HEK293T (cell line): ENCODE data around the gene GRID1.

ENCODE experiments used
- ARNT ChIP-seq: fragments of 450-650 bp; IDR thresholded peaks from 2 replicates; pipeline ENCODE4 v1.6.1; 2017; ENCODE audit warnings: mild to moderate bottlenecking
- ELF4 ChIP-seq: fragments of 450-650 bp; IDR thresholded peaks from 2 replicates; pipeline ENCODE4 v1.6.1; 2017; ENCODE audit warnings: antibody characterized with exemption
- FOXA1 ChIP-seq: fragments of 450-650 bp; IDR thresholded peaks from 2 replicates; pipeline ENCODE4 v1.6.1; 2016; ENCODE audit warnings: mild to moderate bottlenecking
- FOXK2 ChIP-seq: fragments of 450-650 bp; IDR thresholded peaks from 2 replicates; pipeline ENCODE4 v1.6.1; 2016; ENCODE audit warnings: mild to moderate bottlenecking
- FOXM1 ChIP-seq: fragments of 450-650 bp; IDR thresholded peaks from 2 replicates; pipeline ENCODE4 v1.6.1; 2017; ENCODE audit warnings: mild to moderate bottlenecking, borderline replicate concordance
- HDGF ChIP-seq: fragments of 450-650 bp; IDR thresholded peaks from 2 replicates; pipeline ENCODE4 v1.6.1; 2017; ENCODE audit warnings: antibody characterized with exemption, borderline replicate concordance
- L3MBTL2 ChIP-seq: fragments of 450-650 bp; conservative IDR thresholded peaks from 2 replicates; pipeline ENCODE4 v1.6.1; 2016; ENCODE audit warnings: mild to moderate bottlenecking
- LEF1 ChIP-seq: fragments of 450-650 bp; IDR thresholded peaks from 2 replicates; pipeline ENCODE4 v1.6.1; 2017; ENCODE audit warnings: mild to moderate bottlenecking, borderline replicate concordance
- PKNOX1 ChIP-seq: fragments of 450-650 bp; IDR thresholded peaks from 2 replicates; pipeline ENCODE4 v1.6.1; 2016
- SP1 ChIP-seq: fragments of 450-650 bp; IDR thresholded peaks from 2 replicates; pipeline ENCODE4 v1.6.1; 2017
- SUZ12 ChIP-seq: fragments of 450-650 bp; IDR thresholded peaks from 2 replicates; pipeline ENCODE4 v1.6.1; 2016; ENCODE audit warnings: mild to moderate bottlenecking
- TARDBP ChIP-seq: fragments of 450-650 bp; IDR thresholded peaks from 2 replicates; pipeline ENCODE4 v1.6.1; 2016
- ZNF384 ChIP-seq: fragments of 450-650 bp; IDR thresholded peaks from 2 replicates; pipeline ENCODE4 v1.6.1; 2016

GRCh38 chr10:86169506-86170254, 196.9 kb downstream of the GRID1 start:
- TF ChIP-seq TARDBP (no peak), FOXK2 (no peak), LEF1 (no peak), PKNOX1 (no peak), ELF4 (no peak), ZNF384 (no peak), ARNT (no peak), SUZ12 (no peak), FOXM1 (no peak), SP1 (no peak), HDGF (no peak), L3MBTL2 (no peak), FOXA1 (no peak)
